ENCODE data around the gene FAM168B. TPM values are rescaled to one million over a fixed set of nuclear protein-coding genes. Genes with fewer than 3 reads are reported as not detected.

The FAM168B gene
- total and polyA plus RNA-seq, 2 of the 13 experiments (the other 11 are each of a cell fraction or from before 2014, with no cell fraction given): 64.5 to 113 TPM

- 0 out of 2 replicates have a peak, but pooled peaks have one; percentile 14 for TF ChIP-seq HMGXB3 (CRISPR knock-in tag; IDR thresholded peaks at IDR 0.05; ENCODE audit: borderline replicate concordance)
- TF ChIP-seq ZMAT5 (CRISPR knock-in tag; IDR thresholded peaks at IDR 0.05; ENCODE audit: borderline replicate concordance, low read depth): no peak
- TF ChIP-seq HMGXB4 (CRISPR knock-in tag; IDR thresholded peaks at IDR 0.05; ENCODE audit: borderline replicate concordance in 1 of 2, low read depth in 1 of 2): peak; percentile 37 to 42; a peak in 2 of 4 replicates
- no peak for TF ChIP-seq ZFP90 (CRISPR knock-in tag; IDR thresholded peaks at IDR 0.05; ENCODE audit: borderline replicate concordance)
- TF ChIP-seq ZNF441 (CRISPR knock-in tag; IDR thresholded peaks at IDR 0.05; ENCODE audit: borderline replicate concordance): no peak
- TF ChIP-seq KLF6 (CRISPR knock-in tag; IDR thresholded peaks at IDR 0.05): no peak
- no peak for TF ChIP-seq NFE2L2 (IDR thresholded peaks at IDR 0.05; ENCODE audit: low read length)
- no peak for TF ChIP-seq CCDC6 (CRISPR knock-in tag; IDR thresholded peaks at IDR 0.05)
- TF ChIP-seq ZXDC (CRISPR knock-in tag; IDR thresholded peaks at IDR 0.05): no peak
- no peak for TF ChIP-seq SMARCC2 (IDR thresholded peaks at IDR 0.05)
- no peak for TF ChIP-seq ZFAT (CRISPR knock-in tag; conservative IDR thresholded peaks at IDR 0.05)
- 0 out of 2 replicates have a peak, but pooled peaks have one; percentile 49 for TF ChIP-seq ZBTB20 (CRISPR knock-in tag; IDR thresholded peaks at IDR 0.05; ENCODE audit: borderline replicate concordance, low read depth)
Measured at GRCh38 chr2:131093696-131094462, 619 bp upstream of the FAM168B start (continued).

Measured in HepG2 (cell line).